HG03571 (cell line): Measurements from ENCODE around the gene C15orf40.
"Not testable (repeated sequence)": the region's sequence is repeated elsewhere in the genome, so short reads cannot be mapped to it uniquely, and the experiment has no call there.

Source experiments
- ATAC-seq: cut with Tn5 transposase; IDR thresholded peaks from one replicate; pipeline ENCODE4 v1.9.1; 2021; ENCODE audit not compliant: unreplicated experiment

The C15orf40 gene

GRCh38 chr15:83011271-83012075 lies at the start of gene C15orf40:
Gene C15orf40 (minus strand): TSS chr15:83011639. CDS start chr15:83011607, 32 bp downstream.
- peak; percentile 85 for ATAC-seq

- no peak for ATAC-seq
Measured at GRCh38 chr15:83057696-83058376, 46.4 kb upstream of the C15orf40 start.

GRCh38 chr15:83057002-83057401 lies 45.6 kb upstream of the C15orf40 start:
- ATAC-seq = no peak

GRCh38 chr15:83053151-83053550 lies 41.7 kb upstream of the C15orf40 start:
- no peak for ATAC-seq

- ATAC-seq = no peak
Measured at GRCh38 chr15:83046558-83047127, 35.2 kb upstream of the C15orf40 start.

GRCh38 chr15:83044156-83044555 lies 32.7 kb upstream of the C15orf40 start:
- ATAC-seq = no peak

- no peak for ATAC-seq
Measured at GRCh38 chr15:83039206-83039605, 27.8 kb upstream of the C15orf40 start.

GRCh38 chr15:83036253-83036652 lies 24.8 kb upstream of the C15orf40 start:
- no peak for ATAC-seq

GRCh38 chr15:83031234-83031633 lies 19.8 kb upstream of the C15orf40 start:
- not testable (repeated sequence) for ATAC-seq

- ATAC-seq = no peak
Measured at GRCh38 chr15:83030021-83030420, 18.6 kb upstream of the C15orf40 start.

GRCh38 chr15:83018436-83018835 lies 7.0 kb upstream of the C15orf40 start:
- no peak for ATAC-seq

GRCh38 chr15:83016906-83017305 lies 5.5 kb upstream of the C15orf40 start:
- no peak for ATAC-seq

GRCh38 chr15:83015361-83015760 lies 3.9 kb upstream of the C15orf40 start:
- no peak for ATAC-seq

GRCh38 chr15:83014205-83014653 lies 2.8 kb upstream of the C15orf40 start:
- no peak for ATAC-seq

- ATAC-seq = no peak
Measured at GRCh38 chr15:83012636-83013035, 1.2 kb upstream of the C15orf40 start.

- ATAC-seq = no peak
Measured at GRCh38 chr15:83012076-83012426, 612 bp upstream of the C15orf40 start.

GRCh38 chr15:83010709-83011270 lies 649 bp downstream of the C15orf40 start:
- ATAC-seq = peak; percentile 54

GRCh38 chr15:83000672-83001031 lies 10.8 kb downstream of the C15orf40 start:
- not testable (repeated sequence) for ATAC-seq

GRCh38 chr15:82999905-83000671 lies 11.4 kb downstream of the C15orf40 start:
- ATAC-seq = peak; percentile 55

GRCh38 chr15:82999426-82999825 lies 12.0 kb downstream of the C15orf40 start:
- ATAC-seq = no peak

GRCh38 chr15:82995938-82996337 lies 15.5 kb downstream of the C15orf40 start:
- ATAC-seq = no peak
